WTC11 (cell line): Measurements from ENCODE around the gene BICDL1. TPM values are rescaled to one million over a fixed set of nuclear protein-coding genes. Genes with fewer than 3 reads are reported as not detected.
"Not testable (repeated sequence)": the region's sequence is repeated elsewhere in the genome, so short reads cannot be mapped to it uniquely, and the experiment has no call there.

ENCODE experiments used
- ATAC-seq: fragments of 200-7000 bp; cut with Tn5 transposase; 2 replicates; pipeline ENCODE4 v1.10.0; 2021; ENCODE audit warnings: mild to moderate bottlenecking, moderate library complexity
- CTCF ChIA-PET: fragments of 300-600 bp; sonication (Branson Sonifier 250); formaldehyde crosslinking; loops from one replicate; lab custom pipeline; 2021; ENCODE audit warnings: antibody characterized with exemption; lab: Charles Lee
- POLR2A ChIA-PET: fragments of 350-600 bp; sonication (Branson Sonifier 250); formaldehyde crosslinking; loops from one replicate; lab custom pipeline; 2021; ENCODE audit warnings: antibody characterized with exemption; lab: Charles Lee
- DNase-seq: peaks from one replicate; pipeline ENCODE4 v3.0.0; 2021; ENCODE audit warnings: low spot score
- H3K27ac Mint-ChIP-seq: 2 replicates; pipeline ENCODE4 v1.8.0; 2021; ENCODE audit warnings: mixed read lengths
- H3K27me3 Mint-ChIP-seq: 2 replicates; pipeline ENCODE4 v1.8.0; 2021; ENCODE audit warnings: low read depth, mild to moderate bottlenecking, moderate library complexity, mixed read lengths
- H3K36me3 Mint-ChIP-seq: 2 replicates; pipeline ENCODE4 v1.8.0; 2021; ENCODE audit warnings: mixed read lengths
- H3K4me1 Mint-ChIP-seq: 2 replicates; pipeline ENCODE4 v1.8.0; 2022; ENCODE audit warnings: mixed read lengths
- H3K4me3 Mint-ChIP-seq: 2 replicates; pipeline ENCODE4 v1.8.0; 2021; ENCODE audit warnings: mild to moderate bottlenecking, moderate library complexity, mixed read lengths
- H3K9me3 Mint-ChIP-seq: 2 replicates; pipeline ENCODE4 v1.8.0; 2021; ENCODE audit warnings: mixed read lengths
- ATF6 ChIP-seq: sonication (generic); formaldehyde crosslinking; IDR thresholded peaks from 2 replicates; pipeline ENCODE4 v1.8.1; 2023; ENCODE audit warnings: mild to moderate bottlenecking, missing genetic modification reagents
- CTCF ChIP-seq: fragments of 200-600 bp; IDR thresholded peaks from 2 replicates; pipeline ENCODE4 v1.8.0; 2022; ENCODE audit warnings: antibody characterized with exemption
- E2F1 ChIP-seq: sonication (generic); formaldehyde crosslinking; IDR thresholded peaks from 2 replicates; pipeline ENCODE4 v1.8.0; 2022; ENCODE audit warnings: mild to moderate bottlenecking, missing genetic modification reagents
- E2F5 ChIP-seq: sonication (generic); formaldehyde crosslinking; IDR thresholded peaks from 2 replicates; pipeline ENCODE4 v1.8.1; 2022; ENCODE audit warnings: mild to moderate bottlenecking, moderate library complexity, missing genetic modification reagents
- FOXJ3 ChIP-seq: sonication (generic); formaldehyde crosslinking; IDR thresholded peaks from 2 replicates; pipeline ENCODE4 v1.9.0; 2021; ENCODE audit warnings: missing genetic modification reagents, mild to moderate bottlenecking, borderline replicate concordance
- FOXK1 ChIP-seq: sonication (generic); formaldehyde crosslinking; IDR thresholded peaks from 2 replicates; pipeline ENCODE4 v1.8.0; 2022; ENCODE audit warnings: mild to moderate bottlenecking, moderate library complexity, missing genetic modification reagents
- GRHL2 ChIP-seq: fragments of 250-450 bp; sonication (Bioruptor Pico); IDR thresholded peaks from 2 replicates; pipeline ENCODE4 v1.8.0; 2022; ENCODE audit warnings: mild to moderate bottlenecking, moderate library complexity; ENCODE audit not compliant: insufficient replicate concordance, severe bottlenecking
- HMGXB4 ChIP-seq: sonication (generic); formaldehyde crosslinking; IDR thresholded peaks from 2 replicates; pipeline ENCODE4 v1.8.1; 2023; ENCODE audit warnings: mild to moderate bottlenecking, moderate library complexity, missing genetic modification reagents
- JAZF1 ChIP-seq: fragments of 250-450 bp; sonication (Bioruptor Pico); IDR thresholded peaks from 2 replicates; pipeline ENCODE4 v1.9.0; 2021; ENCODE audit warnings: moderate library complexity, mild to moderate bottlenecking, inconsistent platforms
- NFYB ChIP-seq: sonication (generic); formaldehyde crosslinking; conservative IDR thresholded peaks from 2 replicates; pipeline ENCODE4 v1.8.0; 2022; ENCODE audit warnings: low read depth, missing genetic modification reagents
- PRDM15 ChIP-seq: sonication (generic); formaldehyde crosslinking; IDR thresholded peaks from 2 replicates; pipeline ENCODE4 v1.8.0; 2022; ENCODE audit warnings: missing genetic modification reagents
- PRRX2 ChIP-seq: fragments of 250-450 bp; sonication (Bioruptor Pico); IDR thresholded peaks from 2 replicates; pipeline ENCODE4 v1.8.0; 2021; ENCODE audit warnings: mild to moderate bottlenecking
- RORB ChIP-seq: fragments of 250-450 bp; sonication (Bioruptor Pico); IDR thresholded peaks from 2 replicates; pipeline ENCODE4 v1.9.0; 2021; ENCODE audit warnings: mild to moderate bottlenecking
- TP53 ChIP-seq: sonication (generic); formaldehyde crosslinking; IDR thresholded peaks from 2 replicates; pipeline ENCODE4 v1.8.1; 2023; ENCODE audit warnings: mild to moderate bottlenecking, missing genetic modification reagents
- ZNF532 ChIP-seq: fragments of 250-450 bp; sonication (Bioruptor Pico); IDR thresholded peaks from 2 replicates; pipeline ENCODE4 v1.9.0; 2021; ENCODE audit warnings: mild to moderate bottlenecking, borderline replicate concordance
- total RNA-seq: library from RNA; stranded (reverse); gene quantifications from 3 replicates; pipeline ENCODE4 v1.2.3, GENCODE V29; 2021

The BICDL1 gene
- total RNA-seq, 1 experiment from 2014 or later: 23.1 TPM

GRCh38 chr12:119980242-119980641 lies 8.8 kb upstream of the BICDL1 start (continued):
- no peak for TF ChIP-seq PRDM15 (CRISPR knock-in tag)
- no peak for TF ChIP-seq GRHL2 (CRISPR knock-in tag)
- no peak for TF ChIP-seq CTCF
- no peak for TF ChIP-seq ATF6 (CRISPR knock-in tag)
- TF ChIP-seq E2F5 (CRISPR knock-in tag): no peak
- no peak for TF ChIP-seq FOXJ3 (CRISPR knock-in tag)
- no peak for TF ChIP-seq TP53 (CRISPR knock-in tag)
- TF ChIP-seq HMGXB4: no peak

- not testable (repeated sequence) for H3K4me1 Mint-ChIP-seq, H3K27me3 Mint-ChIP-seq, H3K4me3 Mint-ChIP-seq, ATAC-seq, DNase-seq, H3K27ac Mint-ChIP-seq, H3K9me3 Mint-ChIP-seq, H3K36me3 Mint-ChIP-seq
- ChIA-PET CTCF (interaction anchor here (0.6 kb wide), 1 partner anchor 748 kb away, joined by 3 read pairs; no protein-coding TSS in a partner anchor), POLR2A (interaction anchor here (0.7 kb wide), 1 partner anchor 18 kb away, joined by 3 read pairs; no protein-coding TSS in a partner anchor)
These were observed 8.3 kb upstream of the BICDL1 start for GRCh38 chr12:119980702-119981101.

GRCh38 chr12:119989361-119989730 lies 310 bp downstream of the BICDL1 start:
- ATAC-seq: peak; percentile 6
- TF ChIP-seq JAZF1 (CRISPR knock-in tag) (no peak), ZNF532 (CRISPR knock-in tag) (no peak), E2F1 (CRISPR knock-in tag) (no peak), GRHL2 (CRISPR knock-in tag) (no peak), PRRX2 (CRISPR knock-in tag) (no peak), NFYB (no peak), RORB (no peak), FOXK1 (CRISPR knock-in tag) (no peak)
- TF ChIP-seq, all 79 proteins: peak for 0
- no peaks in the 10 kb centered on the region for H3K9me3 Mint-ChIP-seq
- ChIA-PET CTCF (interaction anchor here (1.0 to 2.6 kb wide), 10 partner anchors 18 to 325 kb away, joined by 3 to 22 read pairs (median 4); partner anchors contain the start of gene PXN), POLR2A (interaction anchor here (0.9 to 1.5 kb wide), 5 partner anchors 96 to 128 kb away, joined by 3 to 9 read pairs (median 4); no protein-coding TSS in a partner anchor)
- H3K36me3 Mint-ChIP-seq: peaks cover 5% of the 10 kb centered on the region
- H3K4me1 Mint-ChIP-seq: peaks cover 26% of the 10 kb centered on the region
- peak; percentile 48 for DNase-seq
- peaks cover 18% of the 10 kb centered on the region for H3K27me3 Mint-ChIP-seq
- peak overlapping the region; percentile 61 for H3K4me3 Mint-ChIP-seq
- H3K27ac Mint-ChIP-seq: no peak overlapping the region
